Ascending aorta (tissue), 2 donors: ENCODE data around the gene PSEN1. TPM values are rescaled to one million over a fixed set of nuclear protein-coding genes. Genes with fewer than 3 reads are reported as not detected.

Source experiments
- DNase-seq, 2 donors: peaks; one replicate each; pipeline ENCODE4 v3.0.0-alpha.2; 2019; ENCODE audit warnings: low spot score in 2 of 2
- H3K27ac ChIP-seq, 2 donors: fragments of 200-600 bp; sonication (generic); one replicate each; pipeline ENCODE4 v1.5.1; 2016 to 2017; ENCODE audit warnings: mild to moderate bottlenecking in 1 of 2
- H3K27me3 ChIP-seq: fragments of 200-600 bp; sonication (generic); one replicate; pipeline ENCODE4 v1.5.1; 2017
- H3K36me3 ChIP-seq, 2 donors: fragments of 200-600 bp; sonication (generic); one replicate each; pipeline ENCODE4 v1.5.1; 2016
- H3K4me1 ChIP-seq, 2 donors: fragments of 200-600 bp; sonication (generic); one replicate each; pipeline ENCODE4 v1.5.1; 2016 to 2017; ENCODE audit warnings: mild to moderate bottlenecking in 1 of 2
- H3K4me3 ChIP-seq, 2 donors: fragments of 200-600 bp; sonication (generic); one replicate each; pipeline ENCODE4 v1.5.1; 2016 to 2017; ENCODE audit warnings: mild to moderate bottlenecking in 1 of 2
- H3K9me3 ChIP-seq, 2 donors: fragments of 200-600 bp; sonication (generic); one replicate each; pipeline ENCODE4 v1.5.1; 2016
- intact Hi-C: fragments of 100-400 bp; cut with DNase I; formaldehyde crosslinking; loops from one replicate; pipeline ENCODE4 v1.15.1; 2023
- total RNA-seq: library from RNA; depleted of rRNA; stranded (reverse); fragments of >200 nt; gene quantifications from one replicate; pipeline ENCODE4 v1.1.0, GENCODE V29; 2016
- TF ChIP-seq, protein P1 (sequence below), 3 experiments: fragments of 200-600 bp in 2 of 3; fragments of 450-650 bp in 1 of 3; sonication (generic) in 2 of 3; IDR thresholded peaks; one replicate each; pipeline ENCODE4 v1.5.1; 2016 to 2019; ENCODE audit warnings: antibody characterized with exemption in 3 of 3, mild to moderate bottlenecking in 1 of 3, moderate library complexity in 1 of 3

Gene PSEN1
- total RNA-seq, 1 donor from 2014 or later = 15.2 TPM

DNA sequence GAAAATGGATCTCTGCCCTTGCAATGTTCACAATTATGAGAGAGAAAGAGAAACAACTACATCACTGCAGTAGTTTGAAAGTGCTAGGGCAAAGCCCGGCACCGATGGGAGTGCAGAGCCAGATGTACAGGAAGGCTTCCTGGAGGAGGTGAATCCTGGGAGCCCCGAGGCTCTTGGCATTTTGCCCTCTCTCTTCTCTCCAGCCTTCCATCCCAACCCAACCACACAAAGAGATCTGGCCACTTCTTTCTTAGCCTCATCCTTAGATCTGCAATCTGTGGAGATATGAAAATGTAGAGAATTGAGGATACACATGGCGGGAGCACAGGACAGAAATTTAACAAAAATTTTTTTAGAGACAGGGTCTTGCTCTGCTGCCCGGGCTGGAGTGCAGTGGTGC is 97.7 kb downstream of the PSEN1 start:
- no peak overlapping the region for H3K27ac ChIP-seq
- TF ChIP-seq, protein P1, sequence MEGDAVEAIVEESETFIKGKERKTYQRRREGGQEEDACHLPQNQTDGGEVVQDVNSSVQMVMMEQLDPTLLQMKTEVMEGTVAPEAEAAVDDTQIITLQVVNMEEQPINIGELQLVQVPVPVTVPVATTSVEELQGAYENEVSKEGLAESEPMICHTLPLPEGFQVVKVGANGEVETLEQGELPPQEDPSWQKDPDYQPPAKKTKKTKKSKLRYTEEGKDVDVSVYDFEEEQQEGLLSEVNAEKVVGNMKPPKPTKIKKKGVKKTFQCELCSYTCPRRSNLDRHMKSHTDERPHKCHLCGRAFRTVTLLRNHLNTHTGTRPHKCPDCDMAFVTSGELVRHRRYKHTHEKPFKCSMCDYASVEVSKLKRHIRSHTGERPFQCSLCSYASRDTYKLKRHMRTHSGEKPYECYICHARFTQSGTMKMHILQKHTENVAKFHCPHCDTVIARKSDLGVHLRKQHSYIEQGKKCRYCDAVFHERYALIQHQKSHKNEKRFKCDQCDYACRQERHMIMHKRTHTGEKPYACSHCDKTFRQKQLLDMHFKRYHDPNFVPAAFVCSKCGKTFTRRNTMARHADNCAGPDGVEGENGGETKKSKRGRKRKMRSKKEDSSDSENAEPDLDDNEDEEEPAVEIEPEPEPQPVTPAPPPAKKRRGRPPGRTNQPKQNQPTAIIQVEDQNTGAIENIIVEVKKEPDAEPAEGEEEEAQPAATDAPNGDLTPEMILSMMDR (IDR thresholded peaks at IDR 0.05) = no peak
- no peaks in the 10 kb centered on the region for H3K36me3 ChIP-seq
- H3K9me3 ChIP-seq = no peaks in the 10 kb centered on the region
- intact Hi-C loops = no loop called here
- peaks cover 15% of the 10 kb centered on the region for H3K27me3 ChIP-seq
- H3K4me3 ChIP-seq = no peak overlapping the region
- H3K4me1 ChIP-seq = peaks cover 17 to 21% of the 10 kb centered on the region in 2 donors
- DNase-seq = no peak

GRCh38 chr14:73234586-73235394 is 98.5 kb downstream of the PSEN1 start:
- no peaks in the 10 kb centered on the region for H3K36me3 ChIP-seq
- peaks cover 23 to 26% of the 10 kb centered on the region in 2 donors for H3K4me1 ChIP-seq
- DNase-seq = no peak
- TF ChIP-seq, protein P1 (IDR thresholded peaks at IDR 0.05) = no peak
- H3K27me3 ChIP-seq = peaks cover 16% of the 10 kb centered on the region
- H3K27ac ChIP-seq = no peak overlapping the region
- H3K4me3 ChIP-seq = no peak overlapping the region
- intact Hi-C loops = no loop called here
- no peaks in the 10 kb centered on the region for H3K9me3 ChIP-seq

- intact Hi-C loops = no loop called here
- Histone ChIP-seq H3K36me3 (no peaks in the 10 kb centered on the region), H3K9me3 (no peaks in the 10 kb centered on the region), H3K27me3 (peaks cover 20% of the 10 kb centered on the region), H3K4me3 (no peak overlapping the region), H3K27ac (no peak overlapping the region), H3K4me1 (peaks cover 27 to 29% of the 10 kb centered on the region in 2 donors)
- no peak for DNase-seq
- TF ChIP-seq, protein P1 (IDR thresholded peaks at IDR 0.05) = no peak
These were observed 99.3 kb downstream of the PSEN1 start for GRCh38 chr14:73235531-73236155.

- Histone ChIP-seq H3K27me3 (peaks cover 20% of the 10 kb centered on the region), H3K9me3 (no peaks in the 10 kb centered on the region), H3K4me3 (no peak overlapping the region), H3K27ac (no peak overlapping the region), H3K4me1 (peaks cover 27 to 29% of the 10 kb centered on the region in 2 donors), H3K36me3 (no peaks in the 10 kb centered on the region)
- intact Hi-C loops = no loop called here
- DNase-seq = no peak
- TF ChIP-seq, protein P1 (IDR thresholded peaks at IDR 0.05) = no peak
These were observed 99.8 kb downstream of the PSEN1 start for GRCh38 chr14:73236157-73236556.

DNA sequence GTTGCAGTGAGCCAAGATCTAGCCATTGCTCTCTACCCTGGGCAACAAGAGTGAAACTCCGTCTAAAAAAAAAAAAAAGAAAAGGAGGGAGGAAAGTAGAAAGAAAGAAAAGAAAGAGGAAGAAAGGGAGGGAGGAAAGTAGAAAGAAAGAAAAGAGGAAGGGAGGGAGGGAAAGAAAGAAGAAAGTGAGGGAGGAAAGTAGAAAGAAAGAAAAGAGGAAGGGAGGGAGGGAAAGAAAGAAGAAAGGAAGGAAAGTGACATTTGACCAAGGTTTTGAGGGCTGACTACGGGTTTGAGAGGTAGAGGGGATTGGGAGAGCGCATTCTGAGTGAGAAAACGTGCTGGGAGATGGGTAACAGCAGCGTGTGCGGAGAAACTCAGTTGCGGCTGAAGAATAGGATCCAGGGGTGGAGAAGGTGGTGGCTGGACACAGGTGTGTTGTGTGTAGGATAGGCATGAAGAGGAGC is 100.5 kb downstream of the PSEN1 start:
- TF ChIP-seq, protein P1 (IDR thresholded peaks at IDR 0.05) = no peak
- no peak for DNase-seq
- Histone ChIP-seq H3K27me3 (peaks cover 20% of the 10 kb centered on the region), H3K9me3 (no peaks in the 10 kb centered on the region), H3K4me1 (peaks cover 27 to 29% of the 10 kb centered on the region in 2 donors), H3K36me3 (no peaks in the 10 kb centered on the region), H3K4me3 (peak overlapping the region in 1 of 2 donors; percentile 64), H3K27ac (no peak overlapping the region)
- intact Hi-C loops = no loop called here
